PC-9 (cell line): ENCODE data around the gene LUC7L3.

Experiments used
- EZH2 ChIP-seq: fragments of 200-600 bp; sonication (generic); IDR thresholded peaks from 2 replicates; pipeline ENCODE4 v1.8.0; 2017; ENCODE audit warnings: antibody characterized with exemption, low read depth
- TF ChIP-seq, protein P1 (sequence below): fragments of 200-600 bp; sonication (generic); conservative IDR thresholded peaks from 2 replicates; pipeline ENCODE4 v1.6.1; 2017; ENCODE audit warnings: mixed run types, antibody characterized with exemption, mild to moderate bottlenecking, moderate library complexity

DNA sequence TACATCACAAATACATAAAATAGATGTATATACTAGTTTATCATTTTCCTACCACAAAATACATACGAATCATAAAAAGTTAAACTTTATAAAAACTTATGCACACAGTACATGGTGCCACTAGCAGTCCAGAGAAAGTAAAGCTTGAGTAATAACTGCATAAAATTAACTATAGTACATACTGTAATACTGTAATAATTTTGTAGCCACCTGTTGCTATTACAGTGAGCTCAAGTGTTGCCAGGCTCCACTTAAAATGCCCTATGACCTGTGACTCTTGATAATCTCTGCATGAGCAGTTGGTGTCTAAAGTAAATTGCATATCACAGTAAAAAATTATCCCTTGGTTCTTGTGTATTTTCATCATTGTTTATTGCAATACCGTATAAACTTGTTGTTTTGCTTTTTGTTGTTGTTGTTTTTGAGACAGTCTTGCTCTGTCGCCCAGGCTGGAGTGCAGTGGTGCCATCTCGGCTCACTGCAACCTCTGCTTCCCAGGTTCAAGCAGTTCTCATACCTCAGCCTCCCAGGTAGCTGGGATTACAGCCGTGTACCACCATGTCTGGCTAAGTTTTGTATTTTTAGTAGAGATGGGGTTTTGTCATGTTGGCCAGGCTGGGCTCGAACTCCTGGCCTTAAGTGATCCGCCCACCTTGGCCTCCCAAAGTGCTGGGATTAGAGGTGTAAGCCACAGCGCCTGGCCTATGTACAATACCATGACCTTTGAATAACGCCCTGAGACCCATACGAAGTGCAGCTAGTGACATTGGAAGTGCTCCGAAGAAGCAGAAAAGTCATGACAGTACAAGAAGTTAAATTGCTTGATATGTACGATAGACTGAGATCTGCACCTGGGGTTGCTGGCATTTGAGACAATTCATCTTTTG lies 6.6 kb downstream of the LUC7L3 start:
- TF ChIP-seq, protein P1, sequence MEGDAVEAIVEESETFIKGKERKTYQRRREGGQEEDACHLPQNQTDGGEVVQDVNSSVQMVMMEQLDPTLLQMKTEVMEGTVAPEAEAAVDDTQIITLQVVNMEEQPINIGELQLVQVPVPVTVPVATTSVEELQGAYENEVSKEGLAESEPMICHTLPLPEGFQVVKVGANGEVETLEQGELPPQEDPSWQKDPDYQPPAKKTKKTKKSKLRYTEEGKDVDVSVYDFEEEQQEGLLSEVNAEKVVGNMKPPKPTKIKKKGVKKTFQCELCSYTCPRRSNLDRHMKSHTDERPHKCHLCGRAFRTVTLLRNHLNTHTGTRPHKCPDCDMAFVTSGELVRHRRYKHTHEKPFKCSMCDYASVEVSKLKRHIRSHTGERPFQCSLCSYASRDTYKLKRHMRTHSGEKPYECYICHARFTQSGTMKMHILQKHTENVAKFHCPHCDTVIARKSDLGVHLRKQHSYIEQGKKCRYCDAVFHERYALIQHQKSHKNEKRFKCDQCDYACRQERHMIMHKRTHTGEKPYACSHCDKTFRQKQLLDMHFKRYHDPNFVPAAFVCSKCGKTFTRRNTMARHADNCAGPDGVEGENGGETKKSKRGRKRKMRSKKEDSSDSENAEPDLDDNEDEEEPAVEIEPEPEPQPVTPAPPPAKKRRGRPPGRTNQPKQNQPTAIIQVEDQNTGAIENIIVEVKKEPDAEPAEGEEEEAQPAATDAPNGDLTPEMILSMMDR, result no peak
- TF ChIP-seq EZH2, result no peak
